Measurements from ENCODE around the gene CTXND1.

GRCh38 chr15:80179935-80180334 is 72.1 kb downstream of the CTXND1 start:
- TF ChIP-seq CTCF (IDR thresholded peaks at IDR 0.05), result no peak
- TF ChIP-seq POLR2AphosphoS5 (IDR thresholded peaks at IDR 0.05), result no peak
